T-cell (primary cell): Measurements from ENCODE around the gene KRTAP4-11. TPM values are rescaled to one million over a fixed set of nuclear protein-coding genes. Genes with fewer than 3 reads are reported as not detected.
"Not testable (repeated sequence)": the region's sequence is repeated elsewhere in the genome, so short reads cannot be mapped to it uniquely, and the experiment has no call there.

Source experiments
- ATAC-seq, 4 experiments: fragments of 200-7000 bp in 3 of 4; fragments of 150-1000 bp in 1 of 4; cut with Tn5 transposase; replicated peaks in 1 of 4; 1 replicate in 3 of 4; 2 replicates in 1 of 4; pipeline ENCODE4 v1.10.0; 2021; ENCODE audit warnings: moderate library complexity in 3 of 4, mild to moderate bottlenecking in 2 of 4, moderate number of reproducible peaks in 1 of 4
- CTCF ChIA-PET, 2 donors: fragments of 300-600 bp; sonication (Branson Sonifier 250); formaldehyde crosslinking; loops; one replicate each; lab custom pipeline; 2022; ENCODE audit warnings: antibody characterized with exemption in 2 of 2; lab: Charles Lee
- POLR2A ChIA-PET, 2 donors: fragments of 300-600 bp; sonication (Branson Sonifier 250); formaldehyde crosslinking; loops; one replicate each; lab custom pipeline; 2022; ENCODE audit warnings: antibody characterized with exemption in 2 of 2; lab: Charles Lee
- DNase-seq, 35 experiments: peaks; one replicate each; pipeline versions ENCODE4 v3.0.0 to v3.0.0-alpha.2; 2013 to 2023
- H3K27ac ChIP-seq: one replicate; pipeline ENCODE4 v1.5.1; 2013; ENCODE audit warnings: low read length
- H3K27me3 ChIP-seq, 2 experiments: replicated peaks in 1 of 2; 1 replicate in 1 of 2; 2 replicates in 1 of 2; pipeline versions ENCODE4 v1.6.1 to v1.7.0; 2013; ENCODE audit warnings: low read length in 1 of 2, mixed read lengths in 1 of 2; ENCODE audit not compliant: control insufficient read depth in 2 of 2, insufficient read depth in 2 of 2; ENCODE audit errors: extremely low read depth in 1 of 2
- H3K36me3 ChIP-seq, 2 donors: 1 replicate in 1 of 2; 2 replicates in 1 of 2; pipeline versions ENCODE4 v1.6.1 to v1.7.0; 2013; ENCODE audit warnings: low read length in 1 of 2; ENCODE audit not compliant: control insufficient read depth in 2 of 2, insufficient read depth in 1 of 2; ENCODE audit errors: extremely low read depth in 1 of 2
- H3K4me1 ChIP-seq, 2 experiments: 1 replicate in 1 of 2; 2 replicates in 1 of 2; pipeline versions ENCODE4 v1.6.1 to v1.7.0; 2013; ENCODE audit warnings: low read length in 2 of 2, mixed read lengths in 1 of 2; ENCODE audit not compliant: insufficient read depth in 2 of 2, control insufficient read depth in 1 of 2; ENCODE audit errors: extremely low read depth in 1 of 2
- H3K4me3 ChIP-seq, 2 donors: 1 replicate in 1 of 2; 2 replicates in 1 of 2; pipeline versions ENCODE4 v1.5.1 to v1.7.0; 2013; ENCODE audit warnings: mild to moderate bottlenecking in 2 of 2, low read length in 1 of 2, moderate library complexity in 1 of 2; ENCODE audit not compliant: control insufficient read depth in 1 of 2; ENCODE audit errors: extremely low read depth in 1 of 2
- H3K9me3 ChIP-seq: 2 replicates; pipeline ENCODE4 v1.7.0; 2013
- H3K27ac Mint-ChIP-seq, 2 donors: one replicate each; pipeline ENCODE4 v1.8.0; 2020 to 2021; ENCODE audit warnings: mild to moderate bottlenecking in 2 of 2, mixed read lengths in 2 of 2
- H3K27me3 Mint-ChIP-seq, 2 donors: one replicate each; pipeline ENCODE4 v1.8.0; 2021 to 2022; ENCODE audit warnings: mixed read lengths in 2 of 2
- H3K36me3 Mint-ChIP-seq: one replicate; pipeline ENCODE4 v1.8.0; 2021; ENCODE audit warnings: mixed read lengths
- H3K4me1 Mint-ChIP-seq, 3 donors: one replicate each; pipeline ENCODE4 v1.8.0; 2020 to 2022; ENCODE audit warnings: mixed read lengths in 3 of 3, mild to moderate bottlenecking in 1 of 3
- H3K4me3 Mint-ChIP-seq, 3 donors: one replicate each; pipeline ENCODE4 v1.8.0; 2020 to 2022; ENCODE audit warnings: mild to moderate bottlenecking in 3 of 3, mixed read lengths in 3 of 3, moderate library complexity in 3 of 3
- H3K9me3 Mint-ChIP-seq, 3 donors: one replicate each; pipeline ENCODE4 v1.8.0; 2020 to 2022; ENCODE audit warnings: mixed read lengths in 3 of 3
- WGBS: methylation state at CpG from one replicate; pipeline ENCODE4 v1.1.5; 2013; ENCODE audit warnings: missing lambda C conversion rate; ENCODE audit not compliant: insufficient coverage; 5-methylcytosine and 5-hydroxymethylcytosine counted together
- total RNA-seq, 35 experiments: library from RNA in 6 of 35; stranded (reverse) in 6 of 35; fragments of 120-200 nt in 1 of 35; gene quantifications; one replicate each; pipeline versions ENCODE4 v1.2.1 to v1.2.4 and lab custom pipeline; 2013 to 2026

KRTAP4-11 gene
- total RNA-seq, 5 donors from 2014 or later (not counting 1 experiment from before 2014, with no cell fraction given) = not detected

GRCh38 chr17:41098481-41098880 is 19.7 kb downstream of the KRTAP4-11 start:
- Histone ChIP-seq H3K4me1 (no peaks in the 10 kb centered on the region), H3K27me3 (peaks cover 0 to 14% of the 10 kb centered on the region in 2 experiments), H3K4me3 (no peak overlapping the region), H3K27ac (no peak overlapping the region), H3K36me3 (no peaks in the 10 kb centered on the region), H3K9me3 (no peaks in the 10 kb centered on the region)
- ChIA-PET CTCF (interaction anchor here in 1 of 2 donors (0.7 kb wide), 1 partner anchor 298 kb away, joined by 4 read pairs; no protein-coding TSS in a partner anchor), POLR2A (no interaction called here)
- H3K4me3 Mint-ChIP-seq = no peak overlapping the region
- no CpG with 5 or more reads among the region's 6 CpGs for WGBS
- H3K27ac Mint-ChIP-seq = no peak overlapping the region
- ATAC-seq = no peak
- H3K4me1 Mint-ChIP-seq = peaks cover 7 to 11% (median 10%) of the 10 kb centered on the region in 3 donors
- no peaks in the 10 kb centered on the region for H3K36me3 Mint-ChIP-seq
- no peak for DNase-seq
- H3K27me3 Mint-ChIP-seq = peaks cover 6 to 13% of the 10 kb centered on the region in 2 donors
- H3K9me3 Mint-ChIP-seq = no peaks in the 10 kb centered on the region

- Mint-ChIP-seq H3K36me3 (no peaks in the 10 kb centered on the region), H3K27ac (no peak within 1 kb of the TSS), H3K4me1 (peaks cover 7 to 11% (median 10%) of the 10 kb centered on the region in 3 donors), H3K4me3 (no peak within 1 kb of the TSS), H3K9me3 (peaks cover 0 to 2% (median 1%) of the 10 kb centered on the region in 3 donors), H3K27me3 (peaks cover 6 to 13% of the 10 kb centered on the region in 2 donors)
- no peaks in the 10 kb centered on the region for H3K4me1 ChIP-seq
- no CpG with 5 or more reads among the region's 4 CpGs for WGBS
- no peak within 1 kb of the TSS for H3K27ac ChIP-seq
- ATAC-seq (no peak), DNase-seq (no peak)
- H3K27me3 ChIP-seq = peaks cover 0 to 14% of the 10 kb centered on the region in 2 experiments
- no peaks in the 10 kb centered on the region for H3K9me3 ChIP-seq
- ChIA-PET POLR2A (no interaction called here), CTCF (no interaction called here)
- H3K36me3 ChIP-seq = no peaks in the 10 kb centered on the region
- H3K4me3 ChIP-seq = no peak within 1 kb of the TSS
Observed at GRCh38 chr17:41098042-41098441, 20.1 kb downstream of the KRTAP4-11 start, which contains the start of gene KRTAP4-8. Gene KRTAP4-8 (minus strand): TSS chr17:41098142. CDS start chr17:41098084, 58 bp downstream.

- Mint-ChIP-seq H3K4me1 (peaks cover 7 to 11% (median 10%) of the 10 kb centered on the region in 3 donors), H3K27ac (peak overlapping the region in 1 of 2 donors; percentile 65), H3K4me3 (no peak overlapping the region), H3K36me3 (no peaks in the 10 kb centered on the region), H3K9me3 (peaks cover 0 to 6% (median 4%) of the 10 kb centered on the region in 3 donors), H3K27me3 (peaks cover 6 to 13% of the 10 kb centered on the region in 2 donors)
- Histone ChIP-seq H3K4me1 (no peaks in the 10 kb centered on the region), H3K27me3 (peaks cover 0 to 12% of the 10 kb centered on the region in 2 experiments), H3K36me3 (no peaks in the 10 kb centered on the region), H3K27ac (no peak overlapping the region), H3K4me3 (no peak overlapping the region), H3K9me3 (no peaks in the 10 kb centered on the region)
- ChIA-PET POLR2A (no interaction called here), CTCF (no interaction called here)
- WGBS = 96% methylated on average over 3 of the region's 7 CpGs
- no peak for DNase-seq
- no peak for ATAC-seq
Observed at GRCh38 chr17:41096055-41096454, 22.1 kb downstream of the KRTAP4-11 start.

- H3K27me3 Mint-ChIP-seq, POLR2A ChIA-PET, H3K27ac ChIP-seq, DNase-seq, H3K9me3 ChIP-seq, H3K4me3 ChIP-seq, H3K4me3 Mint-ChIP-seq, H3K4me1 ChIP-seq, H3K4me1 Mint-ChIP-seq, CTCF ChIA-PET, H3K27me3 ChIP-seq, H3K9me3 Mint-ChIP-seq, H3K36me3 ChIP-seq, H3K27ac Mint-ChIP-seq, H3K36me3 Mint-ChIP-seq, ATAC-seq: not testable (repeated sequence)
- 0% methylated on average over 1 of the region's 4 CpGs for WGBS
Observed at GRCh38 chr17:41088760-41089352, 29.3 kb downstream of the KRTAP4-11 start.

- ATAC-seq, H3K4me3 ChIP-seq, DNase-seq, H3K27ac ChIP-seq, H3K4me1 Mint-ChIP-seq, POLR2A ChIA-PET, H3K9me3 Mint-ChIP-seq, H3K36me3 Mint-ChIP-seq, H3K4me3 Mint-ChIP-seq, H3K36me3 ChIP-seq, H3K4me1 ChIP-seq, H3K9me3 ChIP-seq, H3K27me3 ChIP-seq: not testable (repeated sequence)
- CTCF ChIA-PET = interaction anchor here (0.6 kb wide), 2 partner anchors 59 to 163 kb away, joined by 3 read pairs; no protein-coding TSS in a partner anchor
- peak within 1 kb of the TSS in 1 of 2 donors; percentile 66 for H3K27ac Mint-ChIP-seq
- H3K27me3 Mint-ChIP-seq = peaks cover 7 to 17% of the 10 kb centered on the region in 2 donors
- WGBS = 84% methylated on average over 10 of the region's 14 CpGs
Observed at GRCh38 chr17:41084100-41084856, 33.9 kb downstream of the KRTAP4-11 start, which contains the start of gene KRTAP4-7. Gene KRTAP4-7 (plus strand): TSS chr17:41084150. CDS start chr17:41084207, 57 bp downstream.

GRCh38 chr17:41083427-41083826 is 34.7 kb downstream of the KRTAP4-11 start:
- CTCF ChIA-PET, H3K27ac ChIP-seq, H3K36me3 Mint-ChIP-seq, H3K4me1 Mint-ChIP-seq, ATAC-seq, H3K36me3 ChIP-seq, POLR2A ChIA-PET, H3K27ac Mint-ChIP-seq, DNase-seq, H3K4me3 Mint-ChIP-seq, H3K4me1 ChIP-seq, H3K27me3 ChIP-seq, H3K4me3 ChIP-seq, H3K9me3 ChIP-seq, H3K9me3 Mint-ChIP-seq: not testable (repeated sequence)
- H3K27me3 Mint-ChIP-seq = peaks cover 7 to 17% of the 10 kb centered on the region in 2 donors
- no CpG with 5 or more reads among the region's 2 CpGs for WGBS
